ENCODE results near the gene LFNG. TPM values are rescaled to one million over a fixed set of nuclear protein-coding genes. Genes with fewer than 3 reads are reported as not detected.

The LFNG gene
- total RNA-seq, 1 experiment from 2014 or later: 0.19 TPM

GRCh38 chr7:2576742-2577491 lies 57.3 kb downstream of the LFNG start:
- no peaks in the 10 kb centered on the region for H3K36me3 ChIP-seq (ENCODE audit: insufficient read depth, low read length)

More at GRCh38 chr7:2576742-2577491, 57.3 kb downstream of the LFNG start:
- Histone ChIP-seq H3K9ac (ENCODE audit: low read length) (no peak overlapping the region), H3K27ac (ENCODE audit: low read length) (no peak overlapping the region), H3K9me2 (replicated peaks; ENCODE audit: insufficient read depth, low read length) (no peaks in the 10 kb centered on the region), H2AFZ (ENCODE audit: low read length) (no peak overlapping the region), H3K79me2 (ENCODE audit: low read length) (no peaks in the 10 kb centered on the region), H4K20me1 (ENCODE audit: insufficient read depth, low read depth, low read length) (no peaks in the 10 kb centered on the region), H3K27me3 (ENCODE audit: low read length) (no peaks in the 10 kb centered on the region), H3K4me3 (ENCODE audit: low read length) (no peak overlapping the region), H3K4me1 (ENCODE audit: low read length) (no peaks in the 10 kb centered on the region), H3K4me2 (ENCODE audit: low read depth, low read length, poor library complexity, severe bottlenecking) (no peak overlapping the region), H3K9me3 (ENCODE audit: low read length) (no peaks in the 10 kb centered on the region)
- no peak for DNase-seq

Small RNA genes lying within 50 kb of the gene (small RNA-seq; reads per million reads assigned to genes)
- gene MIR4648: not detected

Other genes with a start within 250 kb of the LFNG start
- 2.6 and 6.3 TPM in 2 replicates for gene SNX8, start 205.3 kb upstream of the LFNG start, total RNA-seq (2014; rRNA removed; shearing (Covaris generic); ENCODE audit: low replicate concordance)
- gene EIF3B, start 164.9 kb upstream of the LFNG start, total RNA-seq (2014; rRNA removed; shearing (Covaris generic); ENCODE audit: low replicate concordance): 87.0 and 152 TPM in 2 replicates
- 0.82 and 5.0 TPM in 2 replicates for gene CHST12, start 116.2 kb upstream of the LFNG start, total RNA-seq (2014; rRNA removed; shearing (Covaris generic); ENCODE audit: low replicate concordance)
- gene GRIFIN, start 43.4 kb upstream of the LFNG start, total RNA-seq (2014; rRNA removed; shearing (Covaris generic); ENCODE audit: low replicate concordance): not detected in 2 replicates
- gene BRAT1, start 35.8 kb downstream of the LFNG start, total RNA-seq (2014; rRNA removed; shearing (Covaris generic); ENCODE audit: low replicate concordance): 10.5 and 30.1 TPM in 2 replicates
- gene IQCE, start 39.2 kb downstream of the LFNG start, total RNA-seq (2014; rRNA removed; shearing (Covaris generic); ENCODE audit: low replicate concordance): 0.93 and 1.1 TPM in 2 replicates
- gene TTYH3, start 112.2 kb downstream of the LFNG start, total RNA-seq (2014; rRNA removed; shearing (Covaris generic); ENCODE audit: low replicate concordance): 0.37 and 0.87 TPM in 2 replicates
- gene AMZ1, start 168.4 kb downstream of the LFNG start, total RNA-seq (2014; rRNA removed; shearing (Covaris generic); ENCODE audit: low replicate concordance): not detected in 2 replicates